Liver (tissue), 9 donors: Measurements from ENCODE around the gene BID. TPM values are rescaled to one million over a fixed set of nuclear protein-coding genes. Genes with fewer than 3 reads are reported as not detected.

Source experiments
- DNase-seq: peaks from one replicate; pipeline ENCODE4 v3.0.0-alpha.2; 2017; ENCODE audit warnings: low spot score
- H3K27ac ChIP-seq, 2 donors: one replicate each; pipeline ENCODE4 v1.7.0; 2013; ENCODE audit warnings: inconsistent platforms in 2 of 2, low read length in 2 of 2, control low read depth in 1 of 2, low read depth in 1 of 2, mild to moderate bottlenecking in 1 of 2
- H3K27me3 ChIP-seq, 4 donors: one replicate each; pipeline versions ENCODE4 v1.6.1 to v1.7.0; 2013; ENCODE audit warnings: low read length in 3 of 4, inconsistent platforms in 1 of 4, mild to moderate bottlenecking in 1 of 4, moderate library complexity in 1 of 4; ENCODE audit not compliant: control insufficient read depth in 4 of 4, insufficient read depth in 4 of 4
- H3K36me3 ChIP-seq, 4 donors: one replicate each; pipeline versions ENCODE4 v1.6.1 to v1.7.0; 2013; ENCODE audit warnings: low read length in 3 of 4, mild to moderate bottlenecking in 3 of 4, low read depth in 1 of 4, moderate library complexity in 1 of 4; ENCODE audit not compliant: control insufficient read depth in 4 of 4, insufficient read depth in 3 of 4
- H3K4me1 ChIP-seq, 4 donors: one replicate each; pipeline versions ENCODE4 v1.6.1 to v1.7.0; 2013; ENCODE audit warnings: low read length in 3 of 4, mild to moderate bottlenecking in 3 of 4, moderate library complexity in 1 of 4; ENCODE audit not compliant: control insufficient read depth in 4 of 4, insufficient read depth in 4 of 4
- H3K4me3 ChIP-seq, 3 donors: one replicate each; pipeline versions ENCODE4 v1.6.1 to v1.7.0; 2013; ENCODE audit warnings: low read length in 3 of 3, control low read depth in 1 of 3, low read depth in 1 of 3, mild to moderate bottlenecking in 1 of 3
- H3K9ac ChIP-seq, 2 donors: one replicate each; pipeline ENCODE4 v1.7.0; 2013; ENCODE audit warnings: low read length in 2 of 2, mild to moderate bottlenecking in 2 of 2, moderate library complexity in 2 of 2, control low read depth in 1 of 2, low read depth in 1 of 2
- H3K9me3 ChIP-seq, 4 donors: one replicate each; pipeline versions ENCODE4 v1.6.1 to v1.7.0; 2013; ENCODE audit warnings: low read length in 3 of 4; ENCODE audit not compliant: control insufficient read depth in 4 of 4
- ATF3 ChIP-seq: IDR thresholded peaks from 2 replicates; pipeline ENCODE4 v1.6.1; 2016; ENCODE audit warnings: antibody characterized with exemption
- CTCF ChIP-seq: fragments of 150-350 bp; IDR thresholded peaks from 2 replicates; pipeline ENCODE4 v1.5.1; 2017; ENCODE audit warnings: improper control_type of control experiment, low read depth, low read length; ENCODE audit not compliant: missing input control
- EGR1 ChIP-seq, 2 donors: IDR thresholded peaks; 2 replicates each; pipeline ENCODE4 v1.6.1; 2016 to 2018; ENCODE audit warnings: antibody characterized with exemption in 2 of 2, low read depth in 2 of 2
- FOXA1 ChIP-seq: IDR thresholded peaks from 2 replicates; pipeline ENCODE4 v1.6.1; 2016; ENCODE audit warnings: antibody characterized with exemption
- FOXA2 ChIP-seq: IDR thresholded peaks from 2 replicates; pipeline ENCODE4 v1.6.1; 2016; ENCODE audit warnings: antibody characterized with exemption
- GABPA ChIP-seq, 2 donors: IDR thresholded peaks in 1 of 2; conservative IDR thresholded peaks in 1 of 2; 2 replicates each; pipeline ENCODE4 v1.6.1; 2016; ENCODE audit warnings: antibody characterized with exemption in 2 of 2, mild to moderate bottlenecking in 1 of 2, moderate library complexity in 1 of 2
- HNF4A ChIP-seq, 2 donors: conservative IDR thresholded peaks; 2 replicates each; pipeline ENCODE4 v1.6.1; 2016; ENCODE audit warnings: antibody characterized with exemption in 2 of 2, mild to moderate bottlenecking in 2 of 2
- HNF4G ChIP-seq: IDR thresholded peaks from 2 replicates; pipeline ENCODE4 v1.6.1; 2016; ENCODE audit warnings: antibody characterized with exemption
- JUND ChIP-seq, 2 donors: IDR thresholded peaks; 2 replicates each; pipeline ENCODE4 v1.6.1; 2016; ENCODE audit warnings: antibody characterized with exemption in 2 of 2
- MAX ChIP-seq: IDR thresholded peaks from 2 replicates; pipeline ENCODE4 v1.6.1; 2016; ENCODE audit warnings: antibody characterized with exemption
- NR2F2 ChIP-seq: IDR thresholded peaks from 2 replicates; pipeline ENCODE4 v1.6.1; 2016; ENCODE audit warnings: antibody characterized with exemption
- RAD21 ChIP-seq, 2 donors: IDR thresholded peaks; 2 replicates each; pipeline ENCODE4 v1.6.1; 2016; ENCODE audit warnings: antibody characterized with exemption in 2 of 2, mild to moderate bottlenecking in 2 of 2
- RXRA ChIP-seq, 2 donors: IDR thresholded peaks; 2 replicates each; pipeline ENCODE4 v1.6.1; 2017 to 2018; ENCODE audit warnings: antibody characterized with exemption in 2 of 2, mild to moderate bottlenecking in 1 of 2
- SP1 ChIP-seq: IDR thresholded peaks from 2 replicates; pipeline ENCODE4 v1.6.1; 2018; ENCODE audit warnings: antibody characterized with exemption, mild to moderate bottlenecking
- TAF1 ChIP-seq: conservative IDR thresholded peaks from 2 replicates; pipeline ENCODE4 v1.6.1; 2016; ENCODE audit warnings: antibody characterized with exemption, mild to moderate bottlenecking
- YY1 ChIP-seq: IDR thresholded peaks from 2 replicates; pipeline ENCODE4 v1.6.1; 2016; ENCODE audit warnings: antibody characterized with exemption, mild to moderate bottlenecking
- ZBTB33 ChIP-seq: IDR thresholded peaks from 2 replicates; pipeline ENCODE4 v1.6.1; 2016; ENCODE audit warnings: antibody characterized with exemption
- WGBS: extraction: QIAGEN DNeasy Blood & Tissue Kit; methylation state at CpG from one replicate; pipeline ENCODE4 v1.1.7; 2013; 5-methylcytosine and 5-hydroxymethylcytosine counted together
- polyA plus RNA-seq, 2 donors: library from polyadenylated mRNA; stranded (reverse) in 1 of 2; unstranded in 1 of 2; fragments of 200-250 nt in 1 of 2; fragments of >200 nt in 1 of 2; fragmentation: Nextera tagmentation in 1 of 2; extraction: Ambion mirVana in 1 of 2; gene quantifications; one replicate each; pipeline versions ENCODE4 v1.2.1 to v1.2.3, GENCODE V29; 2013 to 2015
- total RNA-seq, 2 donors: library from RNA; depleted of rRNA; stranded (reverse); fragments of >200 nt; gene quantifications; one replicate each; pipeline ENCODE4 v1.2.3, GENCODE V29; 2014
- TF ChIP-seq, protein P1 (sequence below): IDR thresholded peaks from 2 replicates; pipeline ENCODE4 v1.6.1; 2016; ENCODE audit warnings: antibody characterized with exemption, mild to moderate bottlenecking
- donor health status: healthy.
- donor health status: healthy.
- donor health status: healthy.
- donor health status: healthy.
- donor health status: healthy.

BID gene
- total and polyA plus RNA-seq, 4 donors: 28.7 to 66.9 (median 52.6) TPM

- no peak overlapping the region for H3K9ac ChIP-seq
- H3K27ac ChIP-seq: no peak overlapping the region
- no peak overlapping the region for H3K4me3 ChIP-seq
- peaks cover 0 to 27% (median 6%) of the 10 kb centered on the region in 4 donors for H3K36me3 ChIP-seq
- H3K27me3 ChIP-seq: no peaks in the 10 kb centered on the region
- peaks cover 6 to 16% (median 11%) of the 10 kb centered on the region in 4 donors for H3K4me1 ChIP-seq
- no peak for TF ChIP-seq GABPA (IDR thresholded peaks at IDR 0.05 in 1 of 2, conservative IDR thresholded peaks at IDR 0.05 in 1 of 2)
- no peaks in the 10 kb centered on the region for H3K9me3 ChIP-seq
- 82% methylated on average over 8 of the region's 8 CpGs for WGBS
- no peak for DNase-seq
These were observed 13.0 kb upstream of the BID start for GRCh38 chr22:17787241-17787640.

DNA sequence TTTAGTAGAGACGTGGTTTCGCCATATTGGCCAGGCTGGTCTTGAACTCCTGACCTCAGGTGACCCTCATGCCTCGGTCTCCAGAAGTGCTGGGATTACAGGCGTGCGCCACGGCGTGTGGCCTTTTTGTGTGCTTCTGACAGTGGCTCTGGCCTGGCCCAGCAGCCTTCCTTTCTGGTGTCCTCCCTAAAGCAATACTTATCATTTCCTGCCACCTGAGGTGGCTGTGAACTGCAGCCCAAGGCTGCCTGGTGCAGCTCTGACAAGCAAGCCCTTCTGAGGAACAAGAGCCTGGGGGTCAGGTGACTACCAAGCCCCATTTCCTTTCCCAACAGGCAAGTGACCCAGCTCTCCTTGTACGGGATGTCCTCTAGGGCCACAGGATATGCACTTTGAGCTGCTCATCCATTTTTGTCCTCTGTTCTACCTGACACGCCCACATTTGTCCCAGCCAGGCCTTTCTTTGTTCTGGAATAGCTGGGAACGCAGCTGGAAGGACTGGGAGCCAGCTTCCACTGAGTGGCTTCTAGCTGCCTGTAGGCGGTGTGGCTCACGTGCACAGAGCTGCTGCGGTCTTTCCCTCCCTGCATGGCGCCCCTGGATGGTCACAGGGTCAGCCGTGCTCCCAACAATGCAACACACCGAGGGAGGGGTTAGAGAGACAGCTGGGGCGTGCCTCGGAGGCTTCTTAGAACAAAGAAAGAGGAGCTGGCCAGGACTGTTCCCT is 12.3 kb upstream of the BID start:
- Histone ChIP-seq H3K9me3 (no peaks in the 10 kb centered on the region), H3K36me3 (peaks cover 0 to 25% (median 6%) of the 10 kb centered on the region in 4 donors), H3K9ac (no peak overlapping the region), H3K4me3 (no peak overlapping the region), H3K27me3 (no peaks in the 10 kb centered on the region), H3K27ac (peak overlapping the region; percentile 17 to 34), H3K4me1 (peaks cover 7 to 16% (median 13%) of the 10 kb centered on the region in 4 donors)
- no peak for DNase-seq
- peak in 1 of 2 donors; percentile 57 for TF ChIP-seq GABPA (IDR thresholded peaks at IDR 0.05 in 1 of 2, conservative IDR thresholded peaks at IDR 0.05 in 1 of 2)
- TF ChIP-seq JUND (IDR thresholded peaks at IDR 0.05): peak; percentile 55
- no peak for TF ChIP-seq ZBTB33
- peak; percentile 85 to 86 for TF ChIP-seq RXRA (IDR thresholded peaks at IDR 0.05)
- peak; percentile 99 for TF ChIP-seq NR2F2
- no peak for TF ChIP-seq TAF1
- no peak for TF ChIP-seq FOXA1
- peak in 1 of 2 donors; percentile 35 for TF ChIP-seq EGR1 (IDR thresholded peaks at IDR 0.05; ENCODE audit: low read depth in 2 of 2)
- TF ChIP-seq, protein P1, sequence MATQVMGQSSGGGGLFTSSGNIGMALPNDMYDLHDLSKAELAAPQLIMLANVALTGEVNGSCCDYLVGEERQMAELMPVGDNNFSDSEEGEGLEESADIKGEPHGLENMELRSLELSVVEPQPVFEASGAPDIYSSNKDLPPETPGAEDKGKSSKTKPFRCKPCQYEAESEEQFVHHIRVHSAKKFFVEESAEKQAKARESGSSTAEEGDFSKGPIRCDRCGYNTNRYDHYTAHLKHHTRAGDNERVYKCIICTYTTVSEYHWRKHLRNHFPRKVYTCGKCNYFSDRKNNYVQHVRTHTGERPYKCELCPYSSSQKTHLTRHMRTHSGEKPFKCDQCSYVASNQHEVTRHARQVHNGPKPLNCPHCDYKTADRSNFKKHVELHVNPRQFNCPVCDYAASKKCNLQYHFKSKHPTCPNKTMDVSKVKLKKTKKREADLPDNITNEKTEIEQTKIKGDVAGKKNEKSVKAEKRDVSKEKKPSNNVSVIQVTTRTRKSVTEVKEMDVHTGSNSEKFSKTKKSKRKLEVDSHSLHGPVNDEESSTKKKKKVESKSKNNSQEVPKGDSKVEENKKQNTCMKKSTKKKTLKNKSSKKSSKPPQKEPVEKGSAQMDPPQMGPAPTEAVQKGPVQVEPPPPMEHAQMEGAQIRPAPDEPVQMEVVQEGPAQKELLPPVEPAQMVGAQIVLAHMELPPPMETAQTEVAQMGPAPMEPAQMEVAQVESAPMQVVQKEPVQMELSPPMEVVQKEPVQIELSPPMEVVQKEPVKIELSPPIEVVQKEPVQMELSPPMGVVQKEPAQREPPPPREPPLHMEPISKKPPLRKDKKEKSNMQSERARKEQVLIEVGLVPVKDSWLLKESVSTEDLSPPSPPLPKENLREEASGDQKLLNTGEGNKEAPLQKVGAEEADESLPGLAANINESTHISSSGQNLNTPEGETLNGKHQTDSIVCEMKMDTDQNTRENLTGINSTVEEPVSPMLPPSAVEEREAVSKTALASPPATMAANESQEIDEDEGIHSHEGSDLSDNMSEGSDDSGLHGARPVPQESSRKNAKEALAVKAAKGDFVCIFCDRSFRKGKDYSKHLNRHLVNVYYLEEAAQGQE: peak; percentile 44
- peak; percentile 50 to 65 for TF ChIP-seq RAD21 (IDR thresholded peaks at IDR 0.05)
- TF ChIP-seq MAX: no peak
- peak; percentile 73 for TF ChIP-seq HNF4G
- TF ChIP-seq ATF3: no peak
- peak; percentile 96 for TF ChIP-seq SP1
- TF ChIP-seq YY1: peak; percentile 91
- TF ChIP-seq CTCF: peak; percentile 15
- TF ChIP-seq HNF4A (conservative IDR thresholded peaks at IDR 0.05): peak; percentile 89 to 91
- no peak for TF ChIP-seq FOXA2
- WGBS: 49% methylated on average over 18 of the region's 18 CpGs
